Heart left ventricle (tissue), 13 donors: ENCODE measurements around the gene PATJ.

ENCODE experiments used
- POLR2A ChIP-seq, 2 donors: fragments of 450-650 bp; IDR thresholded peaks; one replicate each; pipeline ENCODE4 v1.6.1; 2017; ENCODE audit warnings: antibody characterized with exemption in 2 of 2, mild to moderate bottlenecking in 2 of 2, moderate library complexity in 2 of 2
- TF ChIP-seq, protein P1 (sequence below), 12 donors: fragments of 200-600 bp; sonication (generic) in 4 of 12; IDR thresholded peaks; one replicate each; pipeline versions ENCODE4 v1.5.0 to v1.8.0; 2018 to 2022; ENCODE audit warnings: antibody characterized with exemption in 12 of 12, mild to moderate bottlenecking in 5 of 12
- donor health status: ischemic (EF 13 %, LVEDD 7.1; RV severe dilation, severe dysfunction).
- donor health status: DM: no; HTN: yes; CAD: no.
- donor health status: DM: no; HTN: no; CAD: no.
- donor health status: ischemic (EF 25% LVEDD 6.9; RV normal size, moderate dysfunction).
- donor health status: ischemic (EF 25% LVEDD 5.7; RV mildly dilated, moderate dysfunction).
- donor health status: ischemic (EF 35%, LVEDD 5.7; RV mildly dilated, moderate dysfunction).
- donor health status: nonischemic (EF 11% LVEDD 7.7; RV severe dilation, severe dysfunction).
- donor health status: DM: yes; HTN: yes; CAD: no.
- donor health status: PGD.
- donor health status: ischemic (EF 29% LVEDD 5.4; RV normal size, mild dysfunction).
- donor health status: nonischemic (EF 23%, LVEDD 6.1; RV moderate dilation, normal function).

DNA sequence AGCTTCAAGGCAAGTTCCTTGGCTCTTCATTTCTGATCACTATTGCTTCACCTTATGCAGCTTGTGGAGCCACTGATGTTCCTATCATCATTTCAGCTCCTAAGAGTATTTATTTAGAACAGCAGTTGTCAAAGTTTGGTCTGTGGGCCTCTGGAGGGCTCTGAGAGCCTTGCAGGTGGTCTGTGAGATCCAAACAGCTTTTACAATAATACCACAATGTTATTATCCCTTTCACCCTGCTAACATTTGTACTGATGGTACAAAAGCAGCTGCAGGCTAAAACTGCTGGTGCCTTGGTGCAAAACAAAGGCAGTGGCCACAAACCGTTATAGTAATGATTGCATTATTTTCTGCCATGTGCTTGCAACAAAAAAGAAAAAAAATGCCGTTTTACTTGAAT, 33.8 kb downstream of the PATJ start:
- TF ChIP-seq, protein P1, sequence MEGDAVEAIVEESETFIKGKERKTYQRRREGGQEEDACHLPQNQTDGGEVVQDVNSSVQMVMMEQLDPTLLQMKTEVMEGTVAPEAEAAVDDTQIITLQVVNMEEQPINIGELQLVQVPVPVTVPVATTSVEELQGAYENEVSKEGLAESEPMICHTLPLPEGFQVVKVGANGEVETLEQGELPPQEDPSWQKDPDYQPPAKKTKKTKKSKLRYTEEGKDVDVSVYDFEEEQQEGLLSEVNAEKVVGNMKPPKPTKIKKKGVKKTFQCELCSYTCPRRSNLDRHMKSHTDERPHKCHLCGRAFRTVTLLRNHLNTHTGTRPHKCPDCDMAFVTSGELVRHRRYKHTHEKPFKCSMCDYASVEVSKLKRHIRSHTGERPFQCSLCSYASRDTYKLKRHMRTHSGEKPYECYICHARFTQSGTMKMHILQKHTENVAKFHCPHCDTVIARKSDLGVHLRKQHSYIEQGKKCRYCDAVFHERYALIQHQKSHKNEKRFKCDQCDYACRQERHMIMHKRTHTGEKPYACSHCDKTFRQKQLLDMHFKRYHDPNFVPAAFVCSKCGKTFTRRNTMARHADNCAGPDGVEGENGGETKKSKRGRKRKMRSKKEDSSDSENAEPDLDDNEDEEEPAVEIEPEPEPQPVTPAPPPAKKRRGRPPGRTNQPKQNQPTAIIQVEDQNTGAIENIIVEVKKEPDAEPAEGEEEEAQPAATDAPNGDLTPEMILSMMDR (IDR thresholded peaks at IDR 0.05), result no peak
- TF ChIP-seq POLR2A (IDR thresholded peaks at IDR 0.05), result no peak
